ENCODE measurements around the gene OSGEP. TPM values are rescaled to one million over a fixed set of nuclear protein-coding genes. Genes with fewer than 3 reads are reported as not detected.

The OSGEP gene
- total RNA-seq, 1 experiment from 2014 or later, result 50.8 TPM

DNA sequence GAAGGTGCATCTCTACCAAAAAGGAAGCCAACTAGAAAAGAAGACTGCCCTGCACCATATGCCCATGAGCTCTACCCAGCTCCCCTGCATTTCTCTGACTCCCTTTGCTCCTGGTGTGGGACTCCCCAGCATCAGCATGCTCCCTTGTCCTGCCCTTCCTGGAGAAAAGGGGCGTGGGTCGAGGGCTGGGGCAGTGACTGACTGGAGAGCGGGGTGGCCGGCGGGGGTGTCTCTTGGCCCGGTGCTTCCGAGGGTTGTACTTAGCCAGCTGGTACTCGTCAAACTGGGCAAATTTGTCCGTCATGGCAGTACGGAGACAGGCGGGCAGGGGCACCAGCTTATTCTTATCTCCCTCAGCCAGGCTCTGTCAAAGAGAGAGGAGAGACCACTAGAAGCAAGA is 51.1 kb downstream of the OSGEP start:
- H3K27ac ChIP-seq (ENCODE audit: insufficient read length, low read depth, low read length), result no peak overlapping the region
- no peaks in the 10 kb centered on the region for H3K4me1 ChIP-seq (ENCODE audit: insufficient read depth, low read length)
- H3K79me1 ChIP-seq (ENCODE audit: insufficient read depth, low read depth, low read length, poor library complexity, severe bottlenecking), result no peaks in the 10 kb centered on the region
- TF ChIP-seq, protein P1, sequence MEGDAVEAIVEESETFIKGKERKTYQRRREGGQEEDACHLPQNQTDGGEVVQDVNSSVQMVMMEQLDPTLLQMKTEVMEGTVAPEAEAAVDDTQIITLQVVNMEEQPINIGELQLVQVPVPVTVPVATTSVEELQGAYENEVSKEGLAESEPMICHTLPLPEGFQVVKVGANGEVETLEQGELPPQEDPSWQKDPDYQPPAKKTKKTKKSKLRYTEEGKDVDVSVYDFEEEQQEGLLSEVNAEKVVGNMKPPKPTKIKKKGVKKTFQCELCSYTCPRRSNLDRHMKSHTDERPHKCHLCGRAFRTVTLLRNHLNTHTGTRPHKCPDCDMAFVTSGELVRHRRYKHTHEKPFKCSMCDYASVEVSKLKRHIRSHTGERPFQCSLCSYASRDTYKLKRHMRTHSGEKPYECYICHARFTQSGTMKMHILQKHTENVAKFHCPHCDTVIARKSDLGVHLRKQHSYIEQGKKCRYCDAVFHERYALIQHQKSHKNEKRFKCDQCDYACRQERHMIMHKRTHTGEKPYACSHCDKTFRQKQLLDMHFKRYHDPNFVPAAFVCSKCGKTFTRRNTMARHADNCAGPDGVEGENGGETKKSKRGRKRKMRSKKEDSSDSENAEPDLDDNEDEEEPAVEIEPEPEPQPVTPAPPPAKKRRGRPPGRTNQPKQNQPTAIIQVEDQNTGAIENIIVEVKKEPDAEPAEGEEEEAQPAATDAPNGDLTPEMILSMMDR (conservative IDR thresholded peaks at IDR 0.05), result no peak
- DNase-seq, result no peak
- no peaks in the 10 kb centered on the region for H3K23me2 ChIP-seq (ENCODE audit: insufficient read length, low read depth, low read length, poor library complexity, severe bottlenecking)
- H3K27ac Mint-ChIP-seq, result peak overlapping the region in 1 of 3 experiments; percentile 38; a peak in 1 of 7 replicates
- H3K4me2 ChIP-seq (ENCODE audit: insufficient read depth, insufficient read length, low read length), result no peak overlapping the region
- H3K23ac ChIP-seq (ENCODE audit: insufficient read length, low read depth, low read length), result no peak overlapping the region
- H3K9me3 ChIP-seq (ENCODE audit: control insufficient read depth, low read depth, low read length), result no peaks in the 10 kb centered on the region
- H3K56ac ChIP-seq (ENCODE audit: insufficient read length, low read depth, low read length), result no peak overlapping the region
- peaks cover 10 to 66% (median 32%) of the 10 kb centered on the region in 3 experiments; a peak in 6 of 7 replicates for H3K36me3 Mint-ChIP-seq (ENCODE audit: insufficient read depth in 1 of 3, low read depth in 3 of 3)
- H3K4ac ChIP-seq (ENCODE audit: low read depth, low read length), result no peak overlapping the region
- no peak overlapping the region for H2AK5ac ChIP-seq (ENCODE audit: insufficient read length, low read length)
- H2BK15ac ChIP-seq (ENCODE audit: low read depth, low read length), result no peak overlapping the region
- H4K8ac ChIP-seq (replicated peaks; ENCODE audit: insufficient read length, low read depth, low read length), result no peak overlapping the region
- no peaks in the 10 kb centered on the region for H3K79me2 ChIP-seq (ENCODE audit: insufficient read depth, low read length)
- no peak overlapping the region for H3K14ac ChIP-seq (ENCODE audit: insufficient read depth, low read length)
- H3K27me3 ChIP-seq (ENCODE audit: insufficient read depth, low read length), result no peaks in the 10 kb centered on the region
- H2BK120ac ChIP-seq (ENCODE audit: low read depth, low read length, poor library complexity, severe bottlenecking), result no peak overlapping the region
- H3K4me3 Mint-ChIP-seq, result no peak overlapping the region
- H2BK12ac ChIP-seq (ENCODE audit: insufficient read length, low read depth, low read length), result no peak overlapping the region
- H3K27me3 Mint-ChIP-seq (ENCODE audit: low read depth), result no peaks in the 10 kb centered on the region
- H2BK5ac ChIP-seq (ENCODE audit: insufficient read length, low read length), result no peak overlapping the region
- H2BK20ac ChIP-seq (ENCODE audit: low read depth, low read length, poor library complexity, severe bottlenecking), result no peak overlapping the region
- no peak overlapping the region for H3K9ac ChIP-seq (ENCODE audit: extremely low read depth, insufficient read length, low read length)
- no peak overlapping the region for H4K5ac ChIP-seq (ENCODE audit: insufficient read length, low read depth, low read length)
- H4K91ac ChIP-seq (ENCODE audit: insufficient read length, low read depth, low read length), result no peak overlapping the region
- H3K4me1 Mint-ChIP-seq, result no peaks in the 10 kb centered on the region
- H3K18ac ChIP-seq (ENCODE audit: insufficient read length, low read depth, low read length), result no peak overlapping the region
- no CpG with 5 or more reads among the region's 11 CpGs for WGBS (ENCODE audit: extremely low coverage, insufficient read length, low lambda C conversion rate)
- no peaks in the 10 kb centered on the region for H4K20me1 ChIP-seq (ENCODE audit: control insufficient read depth, insufficient read depth, insufficient read length)
- H2AFZ ChIP-seq (ENCODE audit: low read length), result no peak overlapping the region
- H3K9me3 Mint-ChIP-seq, result no peaks in the 10 kb centered on the region
- H3T11ph ChIP-seq (ENCODE audit: low read length), result no peak overlapping the region
